ENCODE results near the gene WDR75. TPM values are rescaled to one million over a fixed set of nuclear protein-coding genes. Genes with fewer than 3 reads are reported as not detected.

Gene WDR75
- total RNA-seq, 3 donors from 2014 or later (not counting 1 experiment from before 2014, with no cell fraction given) = 31.4 to 38.5 (median 32.3) TPM

DNA sequence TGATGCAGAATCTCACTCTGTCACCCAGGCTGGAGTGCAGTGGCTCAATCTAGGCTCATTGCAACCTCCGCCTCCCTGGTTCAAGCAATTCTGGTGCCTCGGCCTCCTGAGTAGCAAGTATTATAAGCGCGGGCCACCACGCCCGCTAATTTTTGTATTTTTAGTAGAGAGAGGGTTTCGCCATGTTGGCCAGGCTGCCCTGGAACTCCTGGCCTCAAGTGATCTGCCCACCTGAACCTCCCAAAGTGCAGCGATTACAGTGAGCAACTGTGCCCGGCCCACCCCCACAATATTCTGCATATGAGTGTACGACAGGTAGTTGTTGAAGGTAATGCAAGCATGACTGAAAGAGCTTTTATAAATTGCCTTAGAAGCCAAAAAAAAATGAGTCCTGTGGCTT, 1.2 kb downstream of the WDR75 start:
- peaks cover 2% of the 10 kb centered on the region for H3K36me3 ChIP-seq (ENCODE audit: control insufficient read depth, insufficient read depth, low read length)
- H3K36me3 Mint-ChIP-seq = no peaks in the 10 kb centered on the region
- H3K4me3 ChIP-seq (ENCODE audit: low read length) = no peak overlapping the region
- H3K27ac Mint-ChIP-seq = no peak overlapping the region
- no peaks in the 10 kb centered on the region for H3K9me3 ChIP-seq (ENCODE audit: control insufficient read depth, insufficient read depth, low read length)
- WGBS (ENCODE audit: insufficient coverage) = 86% methylated on average over 8 of the region's 10 CpGs
- DNase-seq = no peak
- no peaks in the 10 kb centered on the region for H3K9me3 Mint-ChIP-seq
- ATAC-seq = no peak
- no peaks in the 10 kb centered on the region for H3K27me3 Mint-ChIP-seq (ENCODE audit: low read depth in 2 of 2)
- no peak overlapping the region for H3K27ac ChIP-seq (ENCODE audit: low read length)
- intact Hi-C loops (cut with micrococcal nuclease) = no loop called here
- peaks cover 5 to 7% of the 10 kb centered on the region in 2 donors for H3K4me1 Mint-ChIP-seq
- H3K27me3 ChIP-seq (ENCODE audit: control insufficient read depth, insufficient read depth, low read length) = no peaks in the 10 kb centered on the region
- peaks cover 5% of the 10 kb centered on the region for H3K4me1 ChIP-seq (ENCODE audit: control insufficient read depth, insufficient read depth, low read length)
- no peak overlapping the region for H3K4me3 Mint-ChIP-seq
- TF ChIP-seq, protein P1, sequence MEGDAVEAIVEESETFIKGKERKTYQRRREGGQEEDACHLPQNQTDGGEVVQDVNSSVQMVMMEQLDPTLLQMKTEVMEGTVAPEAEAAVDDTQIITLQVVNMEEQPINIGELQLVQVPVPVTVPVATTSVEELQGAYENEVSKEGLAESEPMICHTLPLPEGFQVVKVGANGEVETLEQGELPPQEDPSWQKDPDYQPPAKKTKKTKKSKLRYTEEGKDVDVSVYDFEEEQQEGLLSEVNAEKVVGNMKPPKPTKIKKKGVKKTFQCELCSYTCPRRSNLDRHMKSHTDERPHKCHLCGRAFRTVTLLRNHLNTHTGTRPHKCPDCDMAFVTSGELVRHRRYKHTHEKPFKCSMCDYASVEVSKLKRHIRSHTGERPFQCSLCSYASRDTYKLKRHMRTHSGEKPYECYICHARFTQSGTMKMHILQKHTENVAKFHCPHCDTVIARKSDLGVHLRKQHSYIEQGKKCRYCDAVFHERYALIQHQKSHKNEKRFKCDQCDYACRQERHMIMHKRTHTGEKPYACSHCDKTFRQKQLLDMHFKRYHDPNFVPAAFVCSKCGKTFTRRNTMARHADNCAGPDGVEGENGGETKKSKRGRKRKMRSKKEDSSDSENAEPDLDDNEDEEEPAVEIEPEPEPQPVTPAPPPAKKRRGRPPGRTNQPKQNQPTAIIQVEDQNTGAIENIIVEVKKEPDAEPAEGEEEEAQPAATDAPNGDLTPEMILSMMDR (IDR thresholded peaks at IDR 0.05) = no peak

DNA sequence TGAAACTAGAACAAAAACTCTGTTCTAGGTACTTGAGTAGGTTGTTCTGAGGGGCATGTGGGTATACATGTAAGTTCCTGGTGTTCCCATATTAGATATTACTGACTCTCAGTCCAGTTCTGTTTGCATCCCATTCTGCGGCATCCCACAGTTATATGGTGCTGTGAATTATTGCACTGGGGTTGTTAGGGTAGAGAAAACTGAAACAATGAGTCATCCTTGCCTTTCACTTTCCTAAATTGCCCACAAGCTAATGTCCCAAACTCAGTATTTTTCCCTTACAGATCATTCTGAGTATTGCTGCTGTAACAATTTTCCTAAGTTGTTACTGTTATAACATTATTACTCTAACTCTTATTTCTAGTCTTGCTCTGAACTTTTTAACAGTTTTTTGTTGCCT, 3.0 kb downstream of the WDR75 start:
- no peaks in the 10 kb centered on the region for H3K27me3 Mint-ChIP-seq (ENCODE audit: low read depth in 2 of 2)
- H3K36me3 Mint-ChIP-seq = no peaks in the 10 kb centered on the region
- Histone ChIP-seq H3K27ac (ENCODE audit: low read length) (no peak overlapping the region), H3K4me3 (ENCODE audit: low read length) (no peak overlapping the region), H3K4me1 (ENCODE audit: control insufficient read depth, insufficient read depth, low read length) (peaks cover 5% of the 10 kb centered on the region), H3K9me3 (ENCODE audit: control insufficient read depth, insufficient read depth, low read length) (no peaks in the 10 kb centered on the region), H3K36me3 (ENCODE audit: control insufficient read depth, insufficient read depth, low read length) (peaks cover 14% of the 10 kb centered on the region), H3K27me3 (ENCODE audit: control insufficient read depth, insufficient read depth, low read length) (no peaks in the 10 kb centered on the region)
- DNase-seq (no peak), ATAC-seq (no peak)
- no peak overlapping the region for H3K27ac Mint-ChIP-seq
- no peaks in the 10 kb centered on the region for H3K9me3 Mint-ChIP-seq
- peaks cover 5 to 7% of the 10 kb centered on the region in 2 donors for H3K4me1 Mint-ChIP-seq
- 50% methylated on average over 1 of the region's 1 CpG for WGBS (ENCODE audit: insufficient coverage)
- H3K4me3 Mint-ChIP-seq = no peak overlapping the region
- TF ChIP-seq, protein P1 (IDR thresholded peaks at IDR 0.05) = no peak
- intact Hi-C loops (cut with micrococcal nuclease) = no loop called here

DNA sequence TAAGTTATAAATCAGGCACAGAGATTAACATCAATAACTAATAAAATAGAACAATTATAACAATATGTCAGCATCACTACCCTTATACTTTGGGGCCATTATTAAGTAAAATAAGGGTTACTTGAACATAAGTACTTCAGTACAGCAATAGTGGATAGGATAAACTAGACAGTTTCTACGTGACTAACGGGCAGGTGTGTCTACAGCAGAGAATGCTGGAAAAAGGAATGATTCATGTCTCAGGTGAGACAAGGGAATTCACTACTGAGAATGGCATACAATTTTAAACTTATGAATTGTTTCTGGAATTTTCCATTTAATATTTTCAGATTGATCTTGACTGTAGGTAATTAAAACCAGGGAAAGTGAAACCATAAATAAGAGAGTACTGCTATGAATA, 5.5 kb downstream of the WDR75 start:
- Mint-ChIP-seq H3K9me3 (no peaks in the 10 kb centered on the region), H3K27me3 (ENCODE audit: low read depth in 2 of 2) (no peaks in the 10 kb centered on the region), H3K4me3 (no peak overlapping the region), H3K4me1 (no peaks in the 10 kb centered on the region), H3K36me3 (peaks cover 3% of the 10 kb centered on the region), H3K27ac (no peak overlapping the region)
- peaks cover 5% of the 10 kb centered on the region for H3K4me1 ChIP-seq (ENCODE audit: control insufficient read depth, insufficient read depth, low read length)
- DNase-seq (no peak), ATAC-seq (no peak)
- no peaks in the 10 kb centered on the region for H3K27me3 ChIP-seq (ENCODE audit: control insufficient read depth, insufficient read depth, low read length)
- H3K27ac ChIP-seq (ENCODE audit: low read length) = no peak overlapping the region
- H3K4me3 ChIP-seq (ENCODE audit: low read length) = no peak overlapping the region
- H3K9me3 ChIP-seq (ENCODE audit: control insufficient read depth, insufficient read depth, low read length) = no peaks in the 10 kb centered on the region
- TF ChIP-seq, protein P1 (IDR thresholded peaks at IDR 0.05) = no peak
- intact Hi-C loops (cut with micrococcal nuclease) = no loop called here
- peaks cover 39% of the 10 kb centered on the region for H3K36me3 ChIP-seq (ENCODE audit: control insufficient read depth, insufficient read depth, low read length)
- WGBS (ENCODE audit: insufficient coverage) = 86% methylated on average over 2 of the region's 2 CpGs

DNA sequence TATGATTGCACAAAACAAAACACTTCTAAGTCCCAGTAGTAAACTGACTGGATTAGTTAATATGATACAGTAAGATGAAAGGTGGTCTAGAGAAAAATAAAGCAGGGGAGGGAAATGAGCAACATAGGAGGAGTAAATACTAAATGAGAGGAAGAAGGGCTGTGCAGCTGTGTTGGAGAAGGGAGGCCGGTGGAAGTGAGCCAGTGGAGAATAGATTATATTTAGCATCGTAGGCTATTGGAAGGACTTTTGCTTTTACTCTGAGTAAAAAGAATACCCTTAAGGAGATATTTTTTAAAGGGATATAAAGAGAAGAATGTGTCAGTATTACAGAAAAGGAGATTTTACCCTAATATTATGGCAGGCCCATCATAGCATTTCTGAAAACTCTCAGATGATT, 12.7 kb downstream of the WDR75 start:
- intact Hi-C loops (cut with micrococcal nuclease) = no loop called here
- peaks cover 19% of the 10 kb centered on the region for H3K36me3 Mint-ChIP-seq
- H3K27me3 ChIP-seq (ENCODE audit: control insufficient read depth, insufficient read depth, low read length) = no peaks in the 10 kb centered on the region
- no peaks in the 10 kb centered on the region for H3K9me3 Mint-ChIP-seq
- no peak overlapping the region for H3K4me3 Mint-ChIP-seq
- DNase-seq = no peak
- no peaks in the 10 kb centered on the region for H3K4me1 Mint-ChIP-seq
- WGBS (ENCODE audit: insufficient coverage) = 96% methylated on average over 2 of the region's 2 CpGs
- H3K4me1 ChIP-seq (ENCODE audit: control insufficient read depth, insufficient read depth, low read length) = no peaks in the 10 kb centered on the region
- H3K36me3 ChIP-seq (ENCODE audit: control insufficient read depth, insufficient read depth, low read length) = peaks cover 88% of the 10 kb centered on the region
- TF ChIP-seq, protein P1 (IDR thresholded peaks at IDR 0.05) = no peak
- ATAC-seq = no peak
- no peaks in the 10 kb centered on the region for H3K9me3 ChIP-seq (ENCODE audit: control insufficient read depth, insufficient read depth, low read length)
- H3K27me3 Mint-ChIP-seq (ENCODE audit: low read depth in 2 of 2) = no peaks in the 10 kb centered on the region
- peak overlapping the region in 1 of 2 donors; percentile 5 for H3K27ac Mint-ChIP-seq
- H3K4me3 ChIP-seq (ENCODE audit: low read length) = no peak overlapping the region
- no peak overlapping the region for H3K27ac ChIP-seq (ENCODE audit: low read length)
